Lung (tissue), 12 donors: ENCODE data around the gene EDC3. TPM values are rescaled to one million over a fixed set of nuclear protein-coding genes. Genes with fewer than 3 reads are reported as not detected.
A peak's percentile ranks its signal among the peaks of the same experiment; 100 is the strongest.

ENCODE experiments used
- ATAC-seq: fragments of 200-7000 bp; cut with Tn5 transposase; one replicate; pipeline ENCODE4 v1.9.1; 2020; ENCODE audit warnings: moderate number of reproducible peaks; ENCODE audit not compliant: insufficient read depth, low FRiP score
- DNase-seq, 3 donors: peaks; one replicate each; pipeline ENCODE4 v3.0.0-alpha.2; 2013 to 2017
- H3K27ac ChIP-seq, 2 donors: one replicate each; pipeline ENCODE4 v1.5.1; 2013; ENCODE audit warnings: mild to moderate bottlenecking in 2 of 2, moderate library complexity in 2 of 2, control low read depth in 1 of 2, inconsistent platforms in 1 of 2, low read depth in 1 of 2, low read length in 1 of 2
- H3K27me3 ChIP-seq, 3 donors: one replicate each; pipeline ENCODE4 v1.5.1; 2013; ENCODE audit warnings: low read length in 2 of 3; ENCODE audit not compliant: control insufficient read depth in 3 of 3, insufficient read depth in 3 of 3
- H3K36me3 ChIP-seq, 4 donors: one replicate each; pipeline ENCODE4 v1.5.1; 2013; ENCODE audit warnings: low read length in 4 of 4, mild to moderate bottlenecking in 1 of 4, moderate library complexity in 1 of 4; ENCODE audit not compliant: control insufficient read depth in 4 of 4, insufficient read depth in 4 of 4
- H3K4me1 ChIP-seq, 5 donors: one replicate each; pipeline ENCODE4 v1.5.1; 2013; ENCODE audit warnings: low read length in 5 of 5, mild to moderate bottlenecking in 2 of 5, moderate library complexity in 1 of 5; ENCODE audit not compliant: control insufficient read depth in 5 of 5, insufficient read depth in 5 of 5
- H3K4me3 ChIP-seq: one replicate; pipeline ENCODE4 v1.5.1; 2013; ENCODE audit warnings: mild to moderate bottlenecking, control low read depth, moderate library complexity
- H3K9ac ChIP-seq, 2 donors: one replicate each; pipeline ENCODE4 v1.5.1; 2013; ENCODE audit warnings: low read length in 2 of 2, control low read depth in 1 of 2; ENCODE audit not compliant: insufficient read depth in 1 of 2
- H3K9me3 ChIP-seq, 4 donors: one replicate each; pipeline ENCODE4 v1.5.1; 2013; ENCODE audit warnings: low read length in 3 of 4, mild to moderate bottlenecking in 1 of 4, moderate library complexity in 1 of 4; ENCODE audit not compliant: control insufficient read depth in 4 of 4, insufficient read depth in 3 of 4
- WGBS, 2 donors: extraction: QIAGEN DNeasy Blood & Tissue Kit; methylation state at CpG; one replicate each; pipeline ENCODE4 v1.1.7; 2013; 5-methylcytosine and 5-hydroxymethylcytosine counted together
- polyA plus RNA-seq, 2 donors: library from polyadenylated mRNA; stranded (reverse); fragments of 200-250 nt; gene quantifications; one replicate each; pipeline ENCODE4 v1.2.1, GENCODE V29; 2013
- total RNA-seq, 2 donors: library from RNA; depleted of rRNA in 1 of 2; stranded (reverse); fragments of >200 nt in 1 of 2; gene quantifications; one replicate each; pipeline ENCODE4 v1.2.1, GENCODE V29; 2014 to 2021
- TF ChIP-seq, protein P1 (sequence below): IDR thresholded peaks from 2 replicates; pipeline ENCODE4 v1.5.1; 2012; ENCODE audit warnings: mild to moderate bottlenecking; ENCODE audit errors: control extremely low read depth, extremely low read depth
- donor health status: control.
- donor health status: control.
- donor health status: Bipolar disorder and iron deficiency.
- donor health status: healthy.
- donor health status: DM: yes; HTN: yes; CAD: no.

Gene EDC3
- total and polyA plus RNA-seq, 4 donors: 15.3 to 31.9 (median 22.0) TPM

DNA sequence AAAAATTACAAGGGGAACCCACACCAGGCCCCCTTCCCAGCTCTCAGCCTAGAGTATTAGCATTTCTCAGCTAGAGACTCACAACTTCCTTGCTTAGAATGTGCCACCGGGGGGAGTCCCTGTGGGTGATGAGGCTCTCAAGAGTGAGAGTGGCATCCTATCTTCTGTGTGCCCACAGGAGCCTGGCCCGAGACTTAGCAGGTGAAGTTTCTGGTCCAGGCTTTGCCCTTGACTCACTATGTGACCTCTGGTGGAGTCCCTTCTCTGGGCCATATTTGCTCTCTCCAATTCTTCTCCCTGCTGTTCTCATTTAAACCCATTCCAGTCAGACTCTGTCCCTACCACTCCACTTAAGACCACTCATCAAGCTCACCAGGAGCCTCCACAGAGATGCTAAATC is 62.0 kb downstream of the EDC3 start:
- DNase-seq (no peak), ATAC-seq (no peak)
- peaks cover 0 to 3% (median 0%) of the 10 kb centered on the region in 5 donors for H3K4me1 ChIP-seq
- WGBS, 2 donors: 70 to 75% methylated on average over 2 of the region's 2 CpGs
- no peak overlapping the region for H3K9ac ChIP-seq
- TF ChIP-seq, protein P1, sequence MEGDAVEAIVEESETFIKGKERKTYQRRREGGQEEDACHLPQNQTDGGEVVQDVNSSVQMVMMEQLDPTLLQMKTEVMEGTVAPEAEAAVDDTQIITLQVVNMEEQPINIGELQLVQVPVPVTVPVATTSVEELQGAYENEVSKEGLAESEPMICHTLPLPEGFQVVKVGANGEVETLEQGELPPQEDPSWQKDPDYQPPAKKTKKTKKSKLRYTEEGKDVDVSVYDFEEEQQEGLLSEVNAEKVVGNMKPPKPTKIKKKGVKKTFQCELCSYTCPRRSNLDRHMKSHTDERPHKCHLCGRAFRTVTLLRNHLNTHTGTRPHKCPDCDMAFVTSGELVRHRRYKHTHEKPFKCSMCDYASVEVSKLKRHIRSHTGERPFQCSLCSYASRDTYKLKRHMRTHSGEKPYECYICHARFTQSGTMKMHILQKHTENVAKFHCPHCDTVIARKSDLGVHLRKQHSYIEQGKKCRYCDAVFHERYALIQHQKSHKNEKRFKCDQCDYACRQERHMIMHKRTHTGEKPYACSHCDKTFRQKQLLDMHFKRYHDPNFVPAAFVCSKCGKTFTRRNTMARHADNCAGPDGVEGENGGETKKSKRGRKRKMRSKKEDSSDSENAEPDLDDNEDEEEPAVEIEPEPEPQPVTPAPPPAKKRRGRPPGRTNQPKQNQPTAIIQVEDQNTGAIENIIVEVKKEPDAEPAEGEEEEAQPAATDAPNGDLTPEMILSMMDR: no peak
- no peaks in the 10 kb centered on the region for H3K27me3 ChIP-seq
- no peak overlapping the region for H3K4me3 ChIP-seq
- H3K36me3 ChIP-seq: peaks cover 7 to 55% (median 47%) of the 10 kb centered on the region in 4 donors
- no peak overlapping the region for H3K27ac ChIP-seq
- no peaks in the 10 kb centered on the region for H3K9me3 ChIP-seq

DNA sequence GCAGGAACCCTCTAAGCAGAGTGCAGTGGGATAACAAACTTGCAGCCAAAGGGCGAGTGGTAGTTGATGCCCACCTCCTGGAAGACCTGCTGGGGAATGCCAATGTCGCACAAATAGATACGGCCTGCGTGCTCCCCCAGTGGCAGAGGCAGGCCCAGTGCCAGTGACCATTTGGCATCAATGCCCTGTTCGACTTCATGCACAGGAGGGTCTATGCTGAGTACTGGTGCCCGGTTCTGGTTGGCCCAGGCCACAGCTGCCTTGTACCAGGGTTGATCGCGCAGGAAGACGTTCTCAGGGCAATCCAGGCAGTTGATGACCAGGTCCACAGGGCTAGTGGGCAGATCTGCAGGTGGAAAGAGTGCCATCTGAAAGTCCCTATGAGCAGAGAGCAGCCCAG is 63.2 kb downstream of the EDC3 start:
- Histone ChIP-seq H3K9me3 (no peaks in the 10 kb centered on the region), H3K4me3 (no peak overlapping the region), H3K27ac (no peak overlapping the region), H3K36me3 (peaks cover 9 to 66% (median 47%) of the 10 kb centered on the region in 4 donors), H3K4me1 (peaks cover 0 to 3% (median 0%) of the 10 kb centered on the region in 5 donors), H3K27me3 (no peaks in the 10 kb centered on the region), H3K9ac (no peak overlapping the region)
- TF ChIP-seq, protein P1: no peak
- no peak for DNase-seq
- no peak for ATAC-seq
- WGBS, 2 donors: 93 to 98% methylated on average over 9 of the region's 9 CpGs

DNA sequence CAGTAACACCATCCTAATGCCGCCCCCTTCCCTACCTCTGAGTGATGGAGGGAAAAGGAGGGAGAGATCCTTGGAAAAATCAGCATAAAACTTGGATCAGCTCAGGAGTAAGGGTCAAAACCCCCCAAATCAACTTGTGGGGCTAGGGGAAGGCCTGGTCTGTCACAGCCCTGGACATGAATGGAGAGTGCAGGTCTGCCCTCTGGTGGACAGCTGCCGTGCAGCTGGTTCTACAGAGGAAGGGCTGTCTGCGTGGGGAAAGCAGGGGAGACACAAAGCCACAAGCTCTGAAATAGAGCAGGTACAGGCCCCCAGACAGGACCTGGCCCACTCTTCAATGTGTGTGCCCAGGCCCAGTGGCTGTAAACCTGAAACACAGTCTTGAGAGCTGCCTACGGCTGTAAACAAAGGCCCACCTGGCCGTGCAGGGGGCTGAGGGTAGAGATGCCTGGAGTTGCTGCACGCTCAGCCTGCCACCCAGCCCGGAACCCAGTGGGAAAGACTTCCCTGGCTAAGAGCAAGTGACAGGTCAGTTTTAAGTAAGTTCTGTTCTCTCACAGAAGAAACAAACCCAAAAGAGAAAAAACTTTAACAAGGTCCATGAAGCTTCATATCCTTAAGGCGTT is 63.8 kb downstream of the EDC3 start:
- Histone ChIP-seq H3K4me3 (no peak overlapping the region), H3K27me3 (no peaks in the 10 kb centered on the region), H3K9ac (no peak overlapping the region), H3K9me3 (no peaks in the 10 kb centered on the region), H3K4me1 (peaks cover 0 to 3% (median 0%) of the 10 kb centered on the region in 5 donors), H3K36me3 (peaks cover 14 to 69% (median 52%) of the 10 kb centered on the region in 4 donors), H3K27ac (no peak overlapping the region)
- ATAC-seq (peak; percentile 60), DNase-seq (peak; percentile 59 to 65 (median 61))
- 70 to 75% methylated on average over 8 of the region's 8 CpGs for WGBS, 2 donors
- TF ChIP-seq, protein P1: peak; percentile 63

DNA sequence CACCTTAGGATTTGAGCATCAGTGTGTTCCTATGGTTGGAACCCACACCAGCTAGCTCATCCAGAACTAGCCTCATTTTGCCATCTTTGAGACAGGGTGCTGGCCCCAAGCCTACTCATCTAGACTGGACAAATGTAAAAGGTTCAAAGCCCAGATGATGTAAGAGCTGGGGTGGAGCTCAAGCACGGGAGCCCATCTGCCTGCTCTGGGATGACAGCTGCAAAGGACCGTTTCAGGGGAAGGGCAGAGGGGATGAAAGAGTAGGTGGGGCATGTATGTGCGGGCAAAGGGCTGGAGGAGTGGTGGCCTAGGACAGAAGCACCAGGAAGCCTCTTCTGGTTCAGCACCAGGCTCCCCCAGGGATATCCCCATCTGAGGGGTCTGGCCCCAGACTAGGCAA is 64.4 kb downstream of the EDC3 start:
- Histone ChIP-seq H3K9me3 (no peaks in the 10 kb centered on the region), H3K9ac (no peak overlapping the region), H3K27me3 (no peaks in the 10 kb centered on the region), H3K36me3 (peaks cover 17 to 71% (median 56%) of the 10 kb centered on the region in 4 donors), H3K4me1 (peaks cover 0 to 3% (median 0%) of the 10 kb centered on the region in 5 donors), H3K27ac (no peak overlapping the region), H3K4me3 (no peak overlapping the region)
- DNase-seq: no peak
- TF ChIP-seq, protein P1: no peak
- WGBS, 2 donors: 65% methylated on average over 3 of the region's 3 CpGs
- no peak for ATAC-seq
